Adipocyte (in vitro differentiated cells): ENCODE measurements around the gene ADCK1.
"Not testable (repeated sequence)": the region's sequence is repeated elsewhere in the genome, so short reads cannot be mapped to it uniquely, and the experiment has no call there.

Source experiments
- DNase-seq: peaks from one replicate; pipeline ENCODE4 v3.0.0-alpha.2; 2015; ENCODE audit warnings: low read depth
- H3K27me3 ChIP-seq: replicated peaks from 2 replicates; pipeline ENCODE4 v1.7.0; 2013; ENCODE audit warnings: mild to moderate bottlenecking, low read length, moderate library complexity; ENCODE audit not compliant: control insufficient read depth, insufficient read depth
- H3K36me3 ChIP-seq: 2 replicates; pipeline ENCODE4 v1.7.0; 2013; ENCODE audit warnings: low read length, mild to moderate bottlenecking, moderate library complexity; ENCODE audit not compliant: control insufficient read depth, insufficient read depth, severe bottlenecking
- H3K4me1 ChIP-seq: 2 replicates; pipeline ENCODE4 v1.7.0; 2013; ENCODE audit warnings: mild to moderate bottlenecking, low read length, moderate library complexity; ENCODE audit not compliant: control insufficient read depth, insufficient read depth
- H3K4me3 ChIP-seq: 2 replicates; pipeline ENCODE4 v1.7.0; 2013; ENCODE audit warnings: mild to moderate bottlenecking, low read length, moderate library complexity
- H3K9ac ChIP-seq: 2 replicates; pipeline ENCODE4 v1.7.0; 2013; ENCODE audit warnings: mild to moderate bottlenecking, low read length, moderate library complexity
- H3K9me3 ChIP-seq: 2 replicates; pipeline ENCODE4 v1.7.0; 2013; ENCODE audit warnings: mild to moderate bottlenecking, low read length, moderate library complexity; ENCODE audit not compliant: control insufficient read depth

The ADCK1 gene

GRCh38 chr14:77786148-77786547, 13.8 kb upstream of the ADCK1 start:
- no peak overlapping the region for H3K4me3 ChIP-seq
- H3K9me3 ChIP-seq = no peaks in the 10 kb centered on the region
- peaks cover 4% of the 10 kb centered on the region for H3K4me1 ChIP-seq
- H3K9ac ChIP-seq = no peak overlapping the region
- H3K36me3 ChIP-seq = no peaks in the 10 kb centered on the region
- DNase-seq = no peak
- H3K27me3 ChIP-seq = peaks cover 11% of the 10 kb centered on the region

- Histone ChIP-seq H3K9me3 (no peaks in the 10 kb centered on the region), H3K27me3 (peaks cover 13% of the 10 kb centered on the region), H3K36me3 (no peaks in the 10 kb centered on the region), H3K4me1 (peaks cover 3% of the 10 kb centered on the region), H3K9ac (no peak overlapping the region), H3K4me3 (no peak overlapping the region)
- no peak for DNase-seq
Measured at GRCh38 chr14:77790566-77791224, 9.2 kb upstream of the ADCK1 start.

- Histone ChIP-seq H3K9me3 (no peaks in the 10 kb centered on the region), H3K4me3 (no peak overlapping the region), H3K9ac (no peak overlapping the region), H3K4me1 (peaks cover 6% of the 10 kb centered on the region), H3K27me3 (peaks cover 13% of the 10 kb centered on the region), H3K36me3 (no peaks in the 10 kb centered on the region)
- DNase-seq = no peak
Measured at GRCh38 chr14:77791225-77791600, 8.7 kb upstream of the ADCK1 start.

- H3K36me3 ChIP-seq, DNase-seq: not testable (repeated sequence)
- H3K27me3 ChIP-seq = peaks cover 13% of the 10 kb centered on the region
Measured at GRCh38 chr14:77793255-77793654, 6.7 kb upstream of the ADCK1 start.

GRCh38 chr14:77794357-77794756, 5.6 kb upstream of the ADCK1 start:
- Histone ChIP-seq H3K9me3 (no peaks in the 10 kb centered on the region), H3K4me1 (peaks cover 6% of the 10 kb centered on the region), H3K27me3 (peaks cover 11% of the 10 kb centered on the region), H3K9ac (no peak overlapping the region), H3K4me3 (no peak overlapping the region), H3K36me3 (no peaks in the 10 kb centered on the region)
- no peak for DNase-seq

More at GRCh38 chr14:77793255-77793654, 6.7 kb upstream of the ADCK1 start:
- H3K4me1 ChIP-seq, H3K4me3 ChIP-seq, H3K9me3 ChIP-seq, H3K9ac ChIP-seq: not testable (repeated sequence)

- not testable (repeated sequence) for DNase-seq, H3K27me3 ChIP-seq, H3K36me3 ChIP-seq, H3K9me3 ChIP-seq
- Histone ChIP-seq H3K9ac (peak overlapping the region; percentile 92), H3K4me1 (peaks cover 12% of the 10 kb centered on the region), H3K4me3 (peak overlapping the region; percentile 90)
Measured at GRCh38 chr14:77799456-77799855, 453 bp upstream of the ADCK1 start.

- H3K4me3 ChIP-seq = peak overlapping the region; percentile 90
- peaks cover 8% of the 10 kb centered on the region for H3K4me1 ChIP-seq
- DNase-seq = no peak
Measured at GRCh38 chr14:77800814-77801213, 905 bp downstream of the ADCK1 start.

GRCh38 chr14:77804592-77804991, 4.7 kb downstream of the ADCK1 start:
- H3K4me1 ChIP-seq = peaks cover 6% of the 10 kb centered on the region
- no peaks in the 10 kb centered on the region for H3K27me3 ChIP-seq
- no peak overlapping the region for H3K4me3 ChIP-seq
- no peak for DNase-seq
- H3K9ac ChIP-seq = no peak overlapping the region
- H3K36me3 ChIP-seq = no peaks in the 10 kb centered on the region
- no peaks in the 10 kb centered on the region for H3K9me3 ChIP-seq

More at GRCh38 chr14:77800814-77801213, 905 bp downstream of the ADCK1 start:
- H3K27me3 ChIP-seq = no peaks in the 10 kb centered on the region
- no peaks in the 10 kb centered on the region for H3K36me3 ChIP-seq
- H3K9ac ChIP-seq = peak overlapping the region; percentile 92
- no peaks in the 10 kb centered on the region for H3K9me3 ChIP-seq

GRCh38 chr14:77805706-77806105, 5.8 kb downstream of the ADCK1 start:
- Histone ChIP-seq H3K27me3 (no peaks in the 10 kb centered on the region), H3K9me3 (no peaks in the 10 kb centered on the region), H3K4me1 (peaks cover 2% of the 10 kb centered on the region), H3K36me3 (no peaks in the 10 kb centered on the region), H3K9ac (no peak overlapping the region), H3K4me3 (no peak overlapping the region)
- DNase-seq = no peak

- Histone ChIP-seq H3K36me3 (no peaks in the 10 kb centered on the region), H3K9ac (no peak overlapping the region), H3K9me3 (no peaks in the 10 kb centered on the region)
Measured at GRCh38 chr14:77808250-77808649, 8.3 kb downstream of the ADCK1 start.

GRCh38 chr14:77809011-77809410, 9.1 kb downstream of the ADCK1 start:
- DNase-seq = no peak
- H3K4me1 ChIP-seq = no peaks in the 10 kb centered on the region
- no peaks in the 10 kb centered on the region for H3K27me3 ChIP-seq
- no peaks in the 10 kb centered on the region for H3K36me3 ChIP-seq
- H3K9me3 ChIP-seq = no peaks in the 10 kb centered on the region
- no peak overlapping the region for H3K4me3 ChIP-seq
- no peak overlapping the region for H3K9ac ChIP-seq

More at GRCh38 chr14:77808250-77808649, 8.3 kb downstream of the ADCK1 start:
- Histone ChIP-seq H3K27me3 (no peaks in the 10 kb centered on the region), H3K4me3 (no peak overlapping the region), H3K4me1 (no peaks in the 10 kb centered on the region)
- DNase-seq = no peak

GRCh38 chr14:77812028-77812427, 12.1 kb downstream of the ADCK1 start:
- H3K4me1 ChIP-seq = no peaks in the 10 kb centered on the region
- H3K9me3 ChIP-seq = no peaks in the 10 kb centered on the region
- no peak overlapping the region for H3K4me3 ChIP-seq
- DNase-seq = no peak
- no peaks in the 10 kb centered on the region for H3K36me3 ChIP-seq
- no peaks in the 10 kb centered on the region for H3K27me3 ChIP-seq
- H3K9ac ChIP-seq = no peak overlapping the region
